Measurements from ENCODE around the gene EVC2. TPM values are rescaled to one million over a fixed set of nuclear protein-coding genes. Genes with fewer than 3 reads are reported as not detected.

EVC2 gene
- total RNA-seq, 6 experiments from 2014 or later = 0.24 to 0.93 (median 0.53) TPM

- 1% methylated on average over 7 of the region's 49 CpGs for WGBS (ENCODE audit: insufficient coverage, low coverage, low lambda C conversion rate, missing lambda C conversion rate)
- H3K27me3 ChIP-seq = peaks cover 0 to 9% of the 10 kb centered on the region in 2 donors
- TF ChIP-seq CTCF (IDR thresholded peaks at IDR 0.05) (no peak), POLR2A (IDR thresholded peaks at IDR 0.05) (peak; percentile 37)
Observed at GRCh38 chr4:5710961-5711478, 2.7 kb upstream of the EVC2 start, which contains the start of gene EVC. EVC (plus strand) TSS chr4:5711201; CDS start chr4:5711381, 180 bp downstream.

GRCh38 chr4:5710065-5710960 lies 2.0 kb upstream of the EVC2 start:
- peaks cover 0 to 6% (median 0%) of the 10 kb centered on the region in 4 donors for H3K4me1 ChIP-seq
- intact Hi-C loops (cut with DNase I) = no loop called here
- peak in 3 of 4 donors; percentile 5 to 51 (median 26) for ATAC-seq
- no peak for DNase-seq
- H3K9me3 ChIP-seq = no peaks in the 10 kb centered on the region
- no peaks in the 10 kb centered on the region for H3K36me3 ChIP-seq
- TF ChIP-seq CTCF (IDR thresholded peaks at IDR 0.05) (peak in 1 of 4 donors; percentile 3), POLR2A (IDR thresholded peaks at IDR 0.05) (no peak)
- 9% methylated on average over 11 of the region's 13 CpGs for WGBS (ENCODE audit: insufficient coverage, low coverage, low lambda C conversion rate, missing lambda C conversion rate)
- H3K27ac ChIP-seq = no peak overlapping the region
- peaks cover 0 to 9% of the 10 kb centered on the region in 2 donors for H3K27me3 ChIP-seq
- peak overlapping the region; percentile 25 to 46 (median 29) for H3K4me3 ChIP-seq

More at GRCh38 chr4:5710961-5711478, 2.7 kb upstream of the EVC2 start, which contains the start of gene EVC:
- peak in 2 of 3 donors; percentile 73 to 74 for DNase-seq
- Histone ChIP-seq H3K4me1 (peaks cover 0 to 6% (median 0%) of the 10 kb centered on the region in 4 donors), H3K9me3 (no peaks in the 10 kb centered on the region), H3K27ac (no peak within 1 kb of the TSS), H3K4me3 (peak within 1 kb of the TSS; percentile 25 to 46 (median 36)), H3K36me3 (no peaks in the 10 kb centered on the region)
- peak; percentile 70 to 86 (median 72) for ATAC-seq
- intact Hi-C loops (cut with DNase I) = no loop called here

- Histone ChIP-seq H3K36me3 (no peaks in the 10 kb centered on the region), H3K4me1 (peaks cover 0 to 6% (median 0%) of the 10 kb centered on the region in 4 donors), H3K9me3 (no peaks in the 10 kb centered on the region), H3K4me3 (no peak overlapping the region), H3K27ac (no peak overlapping the region), H3K27me3 (peaks cover 0 to 9% of the 10 kb centered on the region in 2 donors)
- DNase-seq (no peak), ATAC-seq (no peak)
- WGBS (ENCODE audit: insufficient coverage, low coverage, low lambda C conversion rate, missing lambda C conversion rate) = 66% methylated on average over 3 of the region's 8 CpGs
- intact Hi-C loops (cut with DNase I) = no loop called here
- TF ChIP-seq POLR2A (IDR thresholded peaks at IDR 0.05) = no peak
- no peak for TF ChIP-seq CTCF (IDR thresholded peaks at IDR 0.05)
Observed at GRCh38 chr4:5709207-5709575, 832 bp upstream of the EVC2 start.

GRCh38 chr4:5707778-5708448 lies 446 bp downstream of the EVC2 start:
- under 1% methylated on average over 17 of the region's 41 CpGs for WGBS (ENCODE audit: insufficient coverage, low coverage, low lambda C conversion rate, missing lambda C conversion rate)
- Histone ChIP-seq H3K9me3 (no peaks in the 10 kb centered on the region), H3K4me3 (peak overlapping the region; percentile 40 to 56 (median 50)), H3K27me3 (peaks cover 0 to 9% of the 10 kb centered on the region in 2 donors), H3K36me3 (no peaks in the 10 kb centered on the region), H3K4me1 (peaks cover 0 to 6% (median 0%) of the 10 kb centered on the region in 4 donors), H3K27ac (peak overlapping the region in 1 of 3 donors; percentile 63)
- ATAC-seq = peak in 1 of 4 donors; percentile 4
- intact Hi-C loops (cut with DNase I) = no loop called here
- DNase-seq = no peak
- TF ChIP-seq CTCF (IDR thresholded peaks at IDR 0.05) = no peak
